ENCODE results near the gene ZBTB4.

The ZBTB4 gene

GRCh38 chr17:7421186-7421585 is 58.2 kb downstream of the ZBTB4 start:
- TF ChIP-seq POLR2AphosphoS5 (IDR thresholded peaks at IDR 0.05; ENCODE audit: low read depth, low read length) (no peak), TAF1 (IDR thresholded peaks at IDR 0.05; ENCODE audit: borderline replicate concordance, insufficient read depth, low read length) (no peak), SIN3A (IDR thresholded peaks at IDR 0.05; ENCODE audit: borderline replicate concordance, insufficient read depth, low read length) (no peak), REST (IDR thresholded peaks at IDR 0.05; ENCODE audit: insufficient read depth in 1 of 2, low read depth in 2 of 2, low read length in 2 of 2) (no peak), FOXP2 (optimal IDR thresholded peaks at IDR 0.05; ENCODE audit: borderline replicate concordance, extremely low read depth, extremely low read length, insufficient read depth) (no peak)

GRCh38 chr17:7419819-7420610 is 59.4 kb downstream of the ZBTB4 start, which contains the start of gene SPEM1:
TSS of gene SPEM1 (plus strand) at chr17:7420324. CDS start at chr17:7420385, 61 bp downstream.
- TF ChIP-seq FOXP2 (optimal IDR thresholded peaks at IDR 0.05; ENCODE audit: borderline replicate concordance, extremely low read depth, extremely low read length, insufficient read depth), result no peak
- TF ChIP-seq REST (IDR thresholded peaks at IDR 0.05; ENCODE audit: insufficient read depth in 1 of 2, low read depth in 2 of 2, low read length in 2 of 2), result no peak
- no peak for TF ChIP-seq SIN3A (IDR thresholded peaks at IDR 0.05; ENCODE audit: borderline replicate concordance, insufficient read depth, low read length)
- no peak for TF ChIP-seq TAF1 (IDR thresholded peaks at IDR 0.05; ENCODE audit: borderline replicate concordance, insufficient read depth, low read length)
- no peak for TF ChIP-seq POLR2AphosphoS5 (IDR thresholded peaks at IDR 0.05; ENCODE audit: low read depth, low read length)

GRCh38 chr17:7418472-7419152 is 60.8 kb downstream of the ZBTB4 start:
- no peak for TF ChIP-seq REST (IDR thresholded peaks at IDR 0.05; ENCODE audit: insufficient read depth in 1 of 2, low read depth in 2 of 2, low read length in 2 of 2)
- no peak for TF ChIP-seq TAF1 (IDR thresholded peaks at IDR 0.05; ENCODE audit: borderline replicate concordance, insufficient read depth, low read length)
- TF ChIP-seq FOXP2 (optimal IDR thresholded peaks at IDR 0.05; ENCODE audit: borderline replicate concordance, extremely low read depth, extremely low read length, insufficient read depth), result no peak
- no peak for TF ChIP-seq SIN3A (IDR thresholded peaks at IDR 0.05; ENCODE audit: borderline replicate concordance, insufficient read depth, low read length)
- no peak for TF ChIP-seq POLR2AphosphoS5 (IDR thresholded peaks at IDR 0.05; ENCODE audit: low read depth, low read length)

GRCh38 chr17:7417056-7417655 is 62.3 kb downstream of the ZBTB4 start:
- TF ChIP-seq TAF1 (IDR thresholded peaks at IDR 0.05; ENCODE audit: borderline replicate concordance, insufficient read depth, low read length) (no peak), POLR2AphosphoS5 (IDR thresholded peaks at IDR 0.05; ENCODE audit: low read depth, low read length) (no peak), SIN3A (IDR thresholded peaks at IDR 0.05; ENCODE audit: borderline replicate concordance, insufficient read depth, low read length) (no peak), REST (IDR thresholded peaks at IDR 0.05; ENCODE audit: insufficient read depth in 1 of 2, low read depth in 2 of 2, low read length in 2 of 2) (no peak), FOXP2 (optimal IDR thresholded peaks at IDR 0.05; ENCODE audit: borderline replicate concordance, extremely low read depth, extremely low read length, insufficient read depth) (no peak)
